H1 (cell line): ENCODE results near the gene C11orf98. TPM values are rescaled to one million over a fixed set of nuclear protein-coding genes. Genes with fewer than 3 reads are reported as not detected.

Experiments
- CREB1 ChIP-seq: IDR thresholded peaks from 2 replicates; pipeline ENCODE4 v1.6.1; 2012; ENCODE audit warnings: inconsistent platforms
- CTBP2 ChIP-seq: IDR thresholded peaks from 2 replicates; pipeline ENCODE4 v1.7.0; 2011; ENCODE audit warnings: borderline replicate concordance, mild to moderate bottlenecking, moderate library complexity, mixed read lengths, low read length; ENCODE audit not compliant: insufficient read depth, insufficient read length
- GABPA ChIP-seq: IDR thresholded peaks from 2 replicates; pipeline ENCODE4 v1.6.1; 2011; ENCODE audit warnings: mild to moderate bottlenecking, low read length, moderate library complexity, borderline replicate concordance; ENCODE audit not compliant: insufficient read depth
- KDM4A ChIP-seq: IDR thresholded peaks from one replicate; pipeline ENCODE4 v1.7.1; 2012; ENCODE audit warnings: low read depth, mild to moderate bottlenecking, moderate library complexity, low read length, inconsistent platforms; ENCODE audit not compliant: severe bottlenecking
- PHF8 ChIP-seq: fragments of 200-600 bp; sonication (generic); conservative IDR thresholded peaks from 2 replicates; pipeline ENCODE4 v1.7.1; 2012; ENCODE audit warnings: low read depth, mild to moderate bottlenecking, inconsistent platforms, low read length, moderate library complexity
- RNF2 ChIP-seq: fragments of 200-900, 300-1000 bp; sonication (generic); IDR thresholded peaks from 2 replicates; pipeline ENCODE4 v1.7.1; 2016; ENCODE audit warnings: borderline replicate concordance, low read depth, mild to moderate bottlenecking, antibody characterized with exemption, low read length; ENCODE audit not compliant: poor library complexity, severe bottlenecking; ENCODE audit errors: missing control alignments
- TCF12 ChIP-seq: IDR thresholded peaks from 2 replicates; pipeline ENCODE4 v1.6.1; 2011; ENCODE audit warnings: low read depth, mild to moderate bottlenecking, low read length
- TEAD4 ChIP-seq: IDR thresholded peaks from 2 replicates; pipeline ENCODE4 v1.6.1; 2012; ENCODE audit warnings: low read depth, low read length, inconsistent platforms, mixed read lengths
- polyA plus RNA-seq, 7 experiments: library from polyadenylated mRNA; depleted of rRNA in 3 of 7; stranded (reverse) in 5 of 7; unstranded in 2 of 7; fragments of >200 nt in 5 of 7; fragments of 200-250 nt in 2 of 7; gene quantifications; 1 replicate in 5 of 7; 2 replicates in 1 of 7; 4 replicates in 1 of 7; pipeline versions ENCODE4 v1.2.1 to v1.2.3, GENCODE V29; 2011 to 2013; ENCODE audit warnings: missing spikeins in 2 of 7, mixed read lengths in 2 of 7
- total RNA-seq: library from RNA; stranded (reverse); fragmentation: NEBNext Ultra II Directional; extraction: Animal tissue kit (Norgen Biotek cat#: 25700); gene quantifications from 2 replicates; pipeline ENCODE4 v1.2.1, GENCODE V29; 2021
- TF ChIP-seq, protein P1 (sequence below): fragments of 300-600 bp; sonication (generic); IDR thresholded peaks from 2 replicates; pipeline ENCODE4 v1.7.1; 2012; ENCODE audit warnings: low read length, moderate library complexity, mild to moderate bottlenecking, inconsistent platforms; ENCODE audit not compliant: insufficient replicate concordance

The C11orf98 gene
- total and polyA plus RNA-seq, 2 of the 8 experiments (the other 6 are each of a cell fraction or from before 2014, with no cell fraction given), result 68.0 to 171 TPM

DNA sequence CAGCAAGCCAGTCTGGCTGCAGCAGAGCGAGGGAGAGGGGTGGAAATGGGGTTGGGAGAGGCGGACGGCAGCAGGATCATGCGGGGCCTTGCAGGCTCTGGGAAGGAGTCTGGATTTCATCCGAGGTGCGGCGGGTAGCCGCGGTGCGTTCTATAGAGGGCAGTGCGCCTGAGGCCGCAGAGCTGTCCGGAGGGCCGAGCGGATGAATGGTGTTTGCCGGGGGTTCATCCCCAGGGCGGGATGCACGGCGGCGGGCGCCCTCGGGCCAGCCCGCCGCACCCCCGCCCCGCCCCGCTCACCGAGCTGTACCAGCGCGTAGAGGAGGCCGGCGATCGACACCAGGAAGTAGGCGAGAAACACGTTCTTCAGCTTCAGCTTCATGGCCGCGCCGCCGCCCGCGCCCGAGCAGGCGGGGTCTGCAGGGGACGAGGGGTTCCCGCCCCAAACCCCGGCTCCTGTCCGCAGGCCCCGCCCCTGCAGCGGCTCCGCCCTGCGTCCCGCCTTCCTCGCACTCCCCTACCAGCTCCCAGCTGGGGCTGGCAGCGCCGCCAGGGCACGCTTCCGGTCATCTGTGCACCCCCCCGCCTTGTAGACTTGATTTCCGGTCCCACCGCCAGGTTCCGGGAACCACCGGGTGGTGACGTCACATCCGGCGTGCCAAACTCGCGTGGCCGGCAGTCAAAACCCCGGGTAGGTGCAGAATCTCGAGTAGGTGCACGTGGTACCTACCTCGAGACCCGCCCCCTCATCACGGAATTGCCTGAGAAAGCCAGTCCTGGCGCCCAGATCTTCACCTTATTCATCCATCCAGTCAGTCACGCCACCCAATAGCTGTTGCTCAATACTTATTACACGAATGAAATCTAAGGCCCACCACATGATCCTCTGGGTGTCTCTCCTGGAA, 43.2 kb downstream of the C11orf98 start, which contains the start of gene B3GAT3 (continued):
- TF ChIP-seq CREB1 (peak; percentile 93), KDM4A (no peak), GABPA (peak; percentile 96), RNF2 (no peak), CTBP2 (peak; percentile 64), TEAD4 (0 out of 2 replicates have a peak, but pooled peaks have one; percentile 0), PHF8 (peak; percentile 91), TCF12 (0 out of 2 replicates have a peak, but pooled peaks have one; percentile 4)
- TF ChIP-seq, protein P1, sequence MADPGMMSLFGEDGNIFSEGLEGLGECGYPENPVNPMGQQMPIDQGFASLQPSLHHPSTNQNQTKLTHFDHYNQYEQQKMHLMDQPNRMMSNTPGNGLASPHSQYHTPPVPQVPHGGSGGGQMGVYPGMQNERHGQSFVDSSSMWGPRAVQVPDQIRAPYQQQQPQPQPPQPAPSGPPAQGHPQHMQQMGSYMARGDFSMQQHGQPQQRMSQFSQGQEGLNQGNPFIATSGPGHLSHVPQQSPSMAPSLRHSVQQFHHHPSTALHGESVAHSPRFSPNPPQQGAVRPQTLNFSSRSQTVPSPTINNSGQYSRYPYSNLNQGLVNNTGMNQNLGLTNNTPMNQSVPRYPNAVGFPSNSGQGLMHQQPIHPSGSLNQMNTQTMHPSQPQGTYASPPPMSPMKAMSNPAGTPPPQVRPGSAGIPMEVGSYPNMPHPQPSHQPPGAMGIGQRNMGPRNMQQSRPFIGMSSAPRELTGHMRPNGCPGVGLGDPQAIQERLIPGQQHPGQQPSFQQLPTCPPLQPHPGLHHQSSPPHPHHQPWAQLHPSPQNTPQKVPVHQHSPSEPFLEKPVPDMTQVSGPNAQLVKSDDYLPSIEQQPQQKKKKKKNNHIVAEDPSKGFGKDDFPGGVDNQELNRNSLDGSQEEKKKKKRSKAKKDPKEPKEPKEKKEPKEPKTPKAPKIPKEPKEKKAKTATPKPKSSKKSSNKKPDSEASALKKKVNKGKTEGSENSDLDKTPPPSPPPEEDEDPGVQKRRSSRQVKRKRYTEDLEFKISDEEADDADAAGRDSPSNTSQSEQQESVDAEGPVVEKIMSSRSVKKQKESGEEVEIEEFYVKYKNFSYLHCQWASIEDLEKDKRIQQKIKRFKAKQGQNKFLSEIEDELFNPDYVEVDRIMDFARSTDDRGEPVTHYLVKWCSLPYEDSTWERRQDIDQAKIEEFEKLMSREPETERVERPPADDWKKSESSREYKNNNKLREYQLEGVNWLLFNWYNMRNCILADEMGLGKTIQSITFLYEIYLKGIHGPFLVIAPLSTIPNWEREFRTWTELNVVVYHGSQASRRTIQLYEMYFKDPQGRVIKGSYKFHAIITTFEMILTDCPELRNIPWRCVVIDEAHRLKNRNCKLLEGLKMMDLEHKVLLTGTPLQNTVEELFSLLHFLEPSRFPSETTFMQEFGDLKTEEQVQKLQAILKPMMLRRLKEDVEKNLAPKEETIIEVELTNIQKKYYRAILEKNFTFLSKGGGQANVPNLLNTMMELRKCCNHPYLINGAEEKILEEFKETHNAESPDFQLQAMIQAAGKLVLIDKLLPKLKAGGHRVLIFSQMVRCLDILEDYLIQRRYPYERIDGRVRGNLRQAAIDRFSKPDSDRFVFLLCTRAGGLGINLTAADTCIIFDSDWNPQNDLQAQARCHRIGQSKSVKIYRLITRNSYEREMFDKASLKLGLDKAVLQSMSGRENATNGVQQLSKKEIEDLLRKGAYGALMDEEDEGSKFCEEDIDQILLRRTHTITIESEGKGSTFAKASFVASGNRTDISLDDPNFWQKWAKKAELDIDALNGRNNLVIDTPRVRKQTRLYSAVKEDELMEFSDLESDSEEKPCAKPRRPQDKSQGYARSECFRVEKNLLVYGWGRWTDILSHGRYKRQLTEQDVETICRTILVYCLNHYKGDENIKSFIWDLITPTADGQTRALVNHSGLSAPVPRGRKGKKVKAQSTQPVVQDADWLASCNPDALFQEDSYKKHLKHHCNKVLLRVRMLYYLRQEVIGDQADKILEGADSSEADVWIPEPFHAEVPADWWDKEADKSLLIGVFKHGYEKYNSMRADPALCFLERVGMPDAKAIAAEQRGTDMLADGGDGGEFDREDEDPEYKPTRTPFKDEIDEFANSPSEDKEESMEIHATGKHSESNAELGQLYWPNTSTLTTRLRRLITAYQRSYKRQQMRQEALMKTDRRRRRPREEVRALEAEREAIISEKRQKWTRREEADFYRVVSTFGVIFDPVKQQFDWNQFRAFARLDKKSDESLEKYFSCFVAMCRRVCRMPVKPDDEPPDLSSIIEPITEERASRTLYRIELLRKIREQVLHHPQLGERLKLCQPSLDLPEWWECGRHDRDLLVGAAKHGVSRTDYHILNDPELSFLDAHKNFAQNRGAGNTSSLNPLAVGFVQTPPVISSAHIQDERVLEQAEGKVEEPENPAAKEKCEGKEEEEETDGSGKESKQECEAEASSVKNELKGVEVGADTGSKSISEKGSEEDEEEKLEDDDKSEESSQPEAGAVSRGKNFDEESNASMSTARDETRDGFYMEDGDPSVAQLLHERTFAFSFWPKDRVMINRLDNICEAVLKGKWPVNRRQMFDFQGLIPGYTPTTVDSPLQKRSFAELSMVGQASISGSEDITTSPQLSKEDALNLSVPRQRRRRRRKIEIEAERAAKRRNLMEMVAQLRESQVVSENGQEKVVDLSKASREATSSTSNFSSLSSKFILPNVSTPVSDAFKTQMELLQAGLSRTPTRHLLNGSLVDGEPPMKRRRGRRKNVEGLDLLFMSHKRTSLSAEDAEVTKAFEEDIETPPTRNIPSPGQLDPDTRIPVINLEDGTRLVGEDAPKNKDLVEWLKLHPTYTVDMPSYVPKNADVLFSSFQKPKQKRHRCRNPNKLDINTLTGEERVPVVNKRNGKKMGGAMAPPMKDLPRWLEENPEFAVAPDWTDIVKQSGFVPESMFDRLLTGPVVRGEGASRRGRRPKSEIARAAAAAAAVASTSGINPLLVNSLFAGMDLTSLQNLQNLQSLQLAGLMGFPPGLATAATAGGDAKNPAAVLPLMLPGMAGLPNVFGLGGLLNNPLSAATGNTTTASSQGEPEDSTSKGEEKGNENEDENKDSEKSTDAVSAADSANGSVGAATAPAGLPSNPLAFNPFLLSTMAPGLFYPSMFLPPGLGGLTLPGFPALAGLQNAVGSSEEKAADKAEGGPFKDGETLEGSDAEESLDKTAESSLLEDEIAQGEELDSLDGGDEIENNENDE, result no peak
